ENCODE measurements around the gene RAB1A. TPM values are rescaled to one million over a fixed set of nuclear protein-coding genes. Genes with fewer than 3 reads are reported as not detected.

RAB1A gene
- 100 to 1,000 TPM in 3 of 4 donors, 10 to 100 TPM in 1; 91.2 to 216 (median 115) TPM for total RNA-seq

DNA sequence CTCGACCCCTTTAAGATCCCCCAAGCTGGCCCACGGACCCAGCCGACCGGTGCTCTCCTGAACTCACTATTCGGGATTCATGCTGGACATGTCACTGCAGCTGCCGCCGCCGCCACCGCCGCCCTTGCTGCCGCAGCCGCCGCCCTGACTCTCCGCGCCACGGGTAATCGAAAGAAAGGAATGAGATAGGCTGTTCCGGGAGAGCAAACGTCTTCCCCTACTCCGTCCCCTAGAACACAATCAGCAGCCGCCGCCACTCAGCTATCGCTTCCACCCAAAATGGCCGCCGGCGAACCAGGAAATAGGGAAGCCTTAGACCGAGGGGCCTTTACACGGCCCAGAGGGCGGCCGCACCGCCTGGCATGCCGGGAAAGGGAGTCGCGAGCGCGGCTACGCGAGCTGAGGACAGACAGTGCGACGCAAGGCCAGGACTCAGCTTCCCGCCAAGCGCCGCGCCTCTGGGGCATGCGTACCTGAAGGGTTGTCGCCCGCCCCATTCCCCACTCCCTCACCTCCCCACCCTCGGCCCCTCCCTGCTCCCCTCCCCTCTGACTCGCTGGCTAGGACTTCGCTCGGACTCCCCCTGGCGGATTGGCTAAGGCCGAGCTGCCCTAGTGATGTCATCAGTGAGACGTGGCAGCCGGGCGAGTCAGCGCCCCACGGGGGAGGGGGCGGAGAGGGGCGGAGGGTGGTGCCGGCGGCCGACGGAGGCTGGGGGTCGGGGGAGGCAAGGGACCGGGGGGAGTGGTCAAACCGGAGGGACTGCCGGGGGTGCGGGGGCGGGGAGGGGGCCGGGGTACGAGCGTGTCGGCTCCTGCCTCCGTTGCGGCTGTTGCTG, at the start of gene RAB1A:
Gene RAB1A (minus strand): TSS at position 281 of the 838 bp plus-strand sequence. CDS start 191 bp downstream, at position 90.
- TF ChIP-seq, protein P1, sequence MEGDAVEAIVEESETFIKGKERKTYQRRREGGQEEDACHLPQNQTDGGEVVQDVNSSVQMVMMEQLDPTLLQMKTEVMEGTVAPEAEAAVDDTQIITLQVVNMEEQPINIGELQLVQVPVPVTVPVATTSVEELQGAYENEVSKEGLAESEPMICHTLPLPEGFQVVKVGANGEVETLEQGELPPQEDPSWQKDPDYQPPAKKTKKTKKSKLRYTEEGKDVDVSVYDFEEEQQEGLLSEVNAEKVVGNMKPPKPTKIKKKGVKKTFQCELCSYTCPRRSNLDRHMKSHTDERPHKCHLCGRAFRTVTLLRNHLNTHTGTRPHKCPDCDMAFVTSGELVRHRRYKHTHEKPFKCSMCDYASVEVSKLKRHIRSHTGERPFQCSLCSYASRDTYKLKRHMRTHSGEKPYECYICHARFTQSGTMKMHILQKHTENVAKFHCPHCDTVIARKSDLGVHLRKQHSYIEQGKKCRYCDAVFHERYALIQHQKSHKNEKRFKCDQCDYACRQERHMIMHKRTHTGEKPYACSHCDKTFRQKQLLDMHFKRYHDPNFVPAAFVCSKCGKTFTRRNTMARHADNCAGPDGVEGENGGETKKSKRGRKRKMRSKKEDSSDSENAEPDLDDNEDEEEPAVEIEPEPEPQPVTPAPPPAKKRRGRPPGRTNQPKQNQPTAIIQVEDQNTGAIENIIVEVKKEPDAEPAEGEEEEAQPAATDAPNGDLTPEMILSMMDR (IDR thresholded peaks at IDR 0.05; ENCODE audit: low read depth): no peak

DNA sequence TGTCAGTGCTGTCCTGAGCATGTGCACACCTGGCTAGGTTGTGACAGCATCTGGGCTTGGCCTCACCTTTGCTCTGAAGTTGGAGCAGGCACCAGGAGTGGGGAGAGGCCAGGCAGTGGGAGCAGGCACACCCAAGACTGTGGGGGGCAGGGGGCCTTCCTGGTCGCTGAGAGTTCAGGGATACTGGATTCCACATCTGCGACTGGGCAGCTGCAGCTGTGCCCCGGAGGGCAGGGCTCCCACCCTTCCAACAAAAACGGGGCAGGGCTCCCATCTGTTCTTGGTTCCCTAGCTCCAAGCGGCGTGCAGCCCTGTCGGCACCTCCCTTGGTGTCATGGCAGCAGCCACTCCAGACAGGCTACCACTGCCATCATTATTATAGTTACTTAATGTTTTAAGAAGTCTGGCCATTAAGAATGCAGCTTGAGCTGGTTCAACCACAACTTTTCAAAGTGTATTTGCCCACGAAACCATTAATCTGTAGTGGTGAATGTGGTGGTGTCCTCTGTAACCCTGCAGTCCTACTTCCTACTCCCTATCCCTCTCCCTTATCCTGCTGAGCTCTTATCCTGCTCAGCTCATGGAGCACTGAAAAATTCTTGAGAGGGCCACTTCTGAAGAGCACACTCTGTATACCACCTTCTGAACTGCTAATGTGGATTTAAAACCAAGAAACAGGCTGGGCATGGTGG, 48.0 kb upstream of the RAB1A start:
- TF ChIP-seq, protein P1 (IDR thresholded peaks at IDR 0.05; ENCODE audit: low read depth): no peak

DNA sequence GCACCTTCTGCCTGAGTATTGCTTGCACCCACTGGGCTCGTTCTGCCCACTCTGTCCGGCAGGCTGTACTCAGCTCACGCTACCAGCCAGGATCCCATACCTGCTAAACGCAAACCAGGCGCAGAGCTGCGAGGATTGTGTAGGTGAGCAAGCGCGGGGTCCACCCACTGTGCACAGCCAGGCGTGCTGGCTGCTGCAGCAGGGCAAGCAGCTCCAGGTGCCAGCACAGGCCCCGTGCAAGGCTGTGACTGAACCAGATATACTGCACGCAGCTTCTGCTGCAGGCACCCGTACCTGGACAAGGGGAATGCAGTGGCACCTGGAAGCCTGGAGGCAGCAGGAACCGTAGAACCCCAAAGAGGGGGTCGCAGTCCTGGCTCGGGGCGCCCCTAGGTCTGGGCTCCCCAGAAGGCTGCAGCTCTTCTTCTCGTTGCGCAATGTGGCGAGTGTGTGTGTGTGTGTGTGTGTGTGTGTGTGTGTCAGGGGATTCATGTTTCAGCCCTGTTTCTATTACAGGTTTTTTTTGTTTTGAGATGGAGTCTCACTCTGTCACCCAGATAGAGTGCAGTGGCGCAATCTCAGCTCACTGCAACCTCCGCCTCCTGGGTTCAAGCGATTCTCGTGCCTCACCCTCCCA, 46.1 kb upstream of the RAB1A start:
- TF ChIP-seq, protein P1 (IDR thresholded peaks at IDR 0.05; ENCODE audit: low read depth): no peak

DNA sequence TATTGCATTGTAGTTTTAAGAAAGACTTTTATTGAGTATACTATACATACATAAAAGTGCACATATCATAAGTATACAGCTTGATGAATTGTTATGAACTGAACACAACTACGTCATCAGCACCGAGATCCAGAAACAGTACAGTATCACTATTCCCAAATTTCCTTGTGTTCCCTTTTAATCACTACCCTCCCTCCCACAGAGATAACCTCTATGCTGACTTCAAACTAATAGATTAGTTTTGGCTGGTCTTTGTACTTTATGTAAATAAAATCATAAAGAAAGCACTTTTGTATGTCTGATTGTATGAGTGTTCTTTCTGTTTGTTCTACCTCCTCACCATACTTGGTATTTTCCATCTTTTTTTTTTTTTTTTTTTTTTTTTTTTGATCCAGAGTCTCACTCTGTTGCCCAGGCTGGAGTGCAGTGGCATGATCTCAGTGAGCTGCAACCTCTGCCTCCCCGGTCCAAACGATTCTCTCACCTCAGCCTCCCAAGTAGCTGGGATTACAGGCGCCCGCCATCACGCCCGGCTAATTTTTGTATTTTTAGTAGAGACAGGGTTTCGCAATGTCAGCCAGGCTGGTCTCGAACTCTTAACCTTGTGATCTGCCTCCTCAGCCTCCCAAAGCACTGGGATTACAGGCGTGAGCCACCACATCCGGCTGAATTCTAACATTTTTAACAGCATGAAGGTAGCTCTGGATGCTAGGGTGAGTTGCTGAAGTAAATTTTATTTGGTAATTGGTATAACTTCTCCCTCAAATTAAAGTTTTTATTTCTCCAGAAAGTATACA, 43.3 kb upstream of the RAB1A start:
- TF ChIP-seq, protein P1 (IDR thresholded peaks at IDR 0.05; ENCODE audit: low read depth): no peak

DNA sequence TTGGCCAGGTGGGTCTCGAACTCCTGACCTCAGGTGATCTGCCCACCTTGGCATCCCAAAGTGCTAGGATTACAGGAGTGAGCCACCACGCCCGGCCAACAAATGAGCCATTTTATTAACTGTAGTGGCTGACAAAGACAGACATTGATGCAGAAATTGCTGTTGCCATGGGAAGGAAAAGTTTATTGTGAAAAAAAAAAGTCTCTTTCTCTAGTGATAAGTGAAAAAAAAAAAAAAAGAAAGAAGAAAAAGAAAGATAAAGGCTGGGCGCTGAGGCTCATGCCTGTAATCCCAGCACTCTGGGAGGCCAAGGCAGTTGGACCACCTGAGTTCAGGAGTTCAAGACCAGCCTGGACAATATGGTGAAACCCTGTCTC, 39.8 kb upstream of the RAB1A start:
- TF ChIP-seq, protein P1 (IDR thresholded peaks at IDR 0.05; ENCODE audit: low read depth): no peak

DNA sequence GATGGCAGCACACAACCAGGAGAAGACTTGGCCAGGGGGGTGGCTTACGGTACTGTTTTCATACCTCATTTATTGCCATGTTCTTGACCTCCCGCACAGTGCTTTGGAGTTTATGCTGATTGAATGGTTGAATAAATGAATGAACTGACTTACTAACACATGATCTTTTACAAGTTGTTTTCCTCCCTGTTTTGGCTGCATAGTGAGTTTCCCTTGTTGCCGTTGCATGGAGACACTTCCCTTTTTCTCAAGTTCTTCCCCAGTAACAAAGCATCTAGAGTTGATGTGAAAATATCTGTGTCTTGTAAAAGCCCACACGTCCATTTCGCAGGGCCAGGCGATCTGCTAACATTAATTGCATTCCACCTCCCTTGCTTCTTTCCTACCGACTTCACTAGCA, 35.7 kb upstream of the RAB1A start:
- TF ChIP-seq, protein P1 (IDR thresholded peaks at IDR 0.05; ENCODE audit: low read depth): no peak
